ENCODE data around the gene PSMC3.

Gene PSMC3

DNA sequence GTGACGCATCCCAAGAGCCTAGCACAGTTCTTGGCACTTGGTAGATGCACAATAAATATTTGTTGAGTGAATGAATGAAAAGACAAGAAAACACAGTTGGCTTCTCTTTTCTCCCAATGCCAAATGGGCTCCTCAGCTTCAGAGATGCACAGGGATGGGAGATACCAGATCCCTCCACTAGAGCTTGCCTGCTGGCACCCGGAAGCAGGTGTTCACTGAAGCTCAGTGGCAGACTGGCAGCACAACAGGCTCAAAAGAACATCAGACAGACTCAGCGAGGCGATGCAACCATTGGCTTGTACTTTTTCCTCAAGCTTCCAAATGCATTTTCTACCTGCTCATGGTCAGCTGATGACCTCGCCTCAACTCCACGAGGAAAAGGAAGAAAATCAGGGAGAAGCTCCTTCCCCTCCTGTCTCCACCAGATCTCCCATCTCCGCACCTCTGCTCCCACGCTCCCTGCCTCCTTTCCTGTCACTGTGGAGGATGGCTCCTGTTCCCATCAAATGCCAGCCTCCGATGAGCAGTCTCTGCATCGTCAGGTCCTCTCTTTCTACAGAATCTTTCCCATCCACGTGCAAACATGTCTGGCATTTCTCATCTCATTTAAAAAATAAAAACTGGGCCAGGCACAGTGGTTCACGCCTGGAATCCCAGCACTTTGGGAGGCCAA lies 16.9 kb upstream of the PSMC3 start:
- in situ Hi-C loops (cut with HindIII; ENCODE audit: low sequenced_read_pairs): no loop called here

DNA sequence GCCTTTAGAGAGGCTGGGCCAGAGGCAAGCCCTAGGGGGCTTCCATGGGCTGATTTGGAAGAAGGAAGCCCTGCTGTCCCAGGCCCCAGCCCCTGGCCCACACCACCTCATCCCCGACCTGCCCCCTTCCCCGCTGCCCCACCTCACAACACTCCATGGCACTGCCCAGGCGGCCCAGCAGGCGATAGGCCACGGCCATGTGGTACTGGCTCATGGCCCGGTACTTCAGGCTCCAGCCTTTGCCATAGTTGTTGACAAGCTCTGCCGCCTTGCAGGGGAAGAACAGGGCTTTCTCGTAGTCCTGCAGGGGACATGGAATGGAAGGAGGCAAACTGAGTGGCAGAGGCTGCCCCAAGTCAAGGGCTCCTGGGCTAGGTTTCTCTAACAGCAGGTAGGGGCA lies 16.3 kb upstream of the PSMC3 start:
- in situ Hi-C loops (cut with HindIII; ENCODE audit: low sequenced_read_pairs): no loop called here

DNA sequence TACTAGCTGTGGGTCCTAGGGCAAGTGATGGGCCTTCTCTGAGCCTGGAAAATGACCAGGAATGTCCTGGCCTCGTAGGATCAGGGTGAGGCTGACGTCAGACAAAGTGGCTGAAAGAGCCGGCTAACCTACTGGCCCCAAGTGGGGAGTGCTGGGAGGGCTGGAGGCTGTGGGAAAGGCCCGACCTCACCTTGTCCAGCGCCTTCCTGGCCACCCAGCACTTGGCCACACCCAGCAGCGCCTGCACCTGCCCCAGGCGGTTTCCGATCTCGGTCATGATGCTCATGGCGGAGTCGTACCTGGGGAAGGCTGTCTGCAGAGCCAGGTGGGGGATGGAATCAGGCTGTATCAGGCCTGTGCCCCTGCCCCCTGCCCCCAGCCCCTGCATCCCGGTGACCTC lies 15.2 kb upstream of the PSMC3 start:
- in situ Hi-C loops (cut with HindIII; ENCODE audit: low sequenced_read_pairs): no loop called here

DNA sequence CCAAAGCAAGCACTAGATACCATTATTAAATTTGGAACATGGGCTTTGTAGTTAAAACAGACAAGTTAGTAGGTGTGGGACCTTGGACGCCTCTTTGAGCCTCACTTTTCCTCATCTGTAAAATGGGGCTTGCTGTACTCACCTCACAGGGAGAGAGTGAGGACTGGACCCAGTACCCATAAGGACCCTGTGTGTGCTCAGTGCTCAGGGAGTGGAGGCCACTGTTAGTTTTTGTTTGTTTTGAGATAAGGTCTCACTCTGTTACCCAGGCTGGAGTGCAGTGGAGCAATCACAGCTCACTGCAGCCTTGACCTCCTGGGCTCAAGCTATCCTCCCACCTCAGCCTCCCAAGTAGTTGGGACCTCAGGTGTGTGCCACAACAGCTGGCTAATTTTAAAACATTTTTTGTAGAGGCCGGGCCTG lies 13.8 kb upstream of the PSMC3 start:
- in situ Hi-C loops (cut with HindIII; ENCODE audit: low sequenced_read_pairs): no loop called here

DNA sequence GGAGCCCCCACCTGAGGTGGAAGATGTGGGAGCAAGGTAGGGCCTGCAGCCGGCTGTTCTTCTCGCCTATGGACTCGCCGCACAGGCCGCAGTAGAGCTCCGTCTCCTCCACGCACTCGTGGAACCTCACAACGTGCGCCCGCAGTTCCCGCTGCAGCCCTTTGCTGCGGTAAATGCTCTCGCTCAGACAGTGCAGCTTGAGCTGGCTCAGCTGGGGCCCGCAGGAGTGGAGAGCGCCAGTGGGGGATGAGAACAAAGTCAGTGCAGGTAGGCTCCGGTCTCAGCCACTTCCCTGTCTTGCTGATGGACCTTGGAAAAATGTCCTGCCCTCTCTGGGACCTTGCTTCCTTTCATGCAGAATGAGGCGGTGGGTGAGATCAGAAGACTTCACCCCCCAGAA lies 12.5 kb upstream of the PSMC3 start:
- in situ Hi-C loops (cut with HindIII; ENCODE audit: low sequenced_read_pairs): no loop called here

DNA sequence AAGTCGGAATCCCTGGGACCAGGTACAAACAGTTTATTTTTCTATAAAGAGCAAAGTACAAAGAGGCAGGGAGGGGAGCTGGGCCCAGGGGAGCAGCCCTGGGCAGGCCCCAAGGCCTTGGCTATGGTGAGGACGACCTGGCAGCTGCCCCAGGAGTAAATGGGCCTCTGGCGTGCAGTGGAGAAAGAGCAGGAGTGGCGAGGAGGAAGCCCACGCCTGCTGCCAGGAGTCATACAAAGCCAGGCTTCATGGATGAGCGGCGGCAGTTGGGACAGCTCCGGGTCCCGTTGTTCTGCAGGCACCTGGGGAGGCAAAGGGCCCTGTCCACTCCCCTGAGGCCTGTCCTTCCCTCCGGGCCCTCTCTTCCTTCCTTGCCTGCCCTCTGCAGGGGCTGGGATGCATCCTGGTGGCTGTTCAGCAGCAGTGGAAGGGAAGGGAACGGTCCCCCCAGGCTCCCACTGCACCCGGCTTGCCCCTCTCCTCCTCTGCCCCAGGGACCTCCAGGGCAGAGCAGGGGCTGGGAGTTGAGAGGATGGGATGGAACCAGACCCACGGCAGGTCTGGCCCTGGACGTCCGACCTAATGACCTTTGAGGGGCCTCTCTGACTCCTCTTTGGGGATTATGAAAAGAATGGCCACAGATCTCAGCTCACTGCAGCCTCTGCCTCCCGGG lies 11.6 kb upstream of the PSMC3 start:
- in situ Hi-C loops (cut with HindIII; ENCODE audit: low sequenced_read_pairs): no loop called here

DNA sequence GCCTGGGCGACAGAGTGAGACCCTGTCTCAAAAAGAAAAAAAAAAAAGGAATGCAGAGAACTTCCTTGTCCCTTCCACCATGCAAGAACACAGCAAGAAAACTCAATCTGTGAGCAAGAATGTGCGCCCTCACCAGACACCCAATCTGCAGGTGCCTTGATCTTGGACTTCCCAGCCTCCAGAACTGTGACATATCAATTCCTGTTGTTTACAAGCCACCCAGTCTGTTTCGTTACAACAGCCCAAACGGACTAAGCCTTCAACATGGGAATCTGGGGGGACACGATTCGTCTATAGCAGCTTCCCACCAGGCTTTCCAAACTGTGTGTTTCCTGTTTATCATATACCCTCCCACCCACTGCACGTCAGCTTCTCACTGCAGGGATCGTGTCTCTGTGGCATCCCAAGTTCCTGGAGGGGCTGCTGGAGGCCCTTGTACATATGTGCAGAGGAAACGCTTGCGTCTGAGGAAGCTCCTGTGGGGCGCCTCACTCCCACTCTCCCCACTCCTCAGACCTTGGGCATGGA lies 11.0 kb upstream of the PSMC3 start:
- in situ Hi-C loops (cut with HindIII; ENCODE audit: low sequenced_read_pairs): no loop called here

DNA sequence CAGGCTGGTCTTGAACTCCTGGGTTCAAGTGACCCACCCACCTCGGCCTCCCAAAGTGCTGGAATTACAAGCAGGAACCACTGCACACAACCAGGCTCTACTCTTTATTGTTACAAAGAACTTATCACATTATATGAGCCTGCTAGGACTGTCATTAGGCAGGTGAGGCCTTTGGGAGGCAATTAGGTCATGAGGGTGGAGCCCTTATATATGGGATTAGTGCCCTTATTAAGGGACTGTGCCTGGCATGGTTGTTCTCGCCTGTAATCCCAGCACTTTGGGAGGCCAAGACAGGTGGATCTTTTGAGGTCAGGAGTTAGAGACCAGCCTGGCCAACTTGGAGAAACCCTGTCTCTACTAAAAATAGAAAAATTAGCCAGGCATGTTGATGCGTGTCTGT lies 10.5 kb upstream of the PSMC3 start:
- in situ Hi-C loops (cut with HindIII; ENCODE audit: low sequenced_read_pairs): no loop called here

DNA sequence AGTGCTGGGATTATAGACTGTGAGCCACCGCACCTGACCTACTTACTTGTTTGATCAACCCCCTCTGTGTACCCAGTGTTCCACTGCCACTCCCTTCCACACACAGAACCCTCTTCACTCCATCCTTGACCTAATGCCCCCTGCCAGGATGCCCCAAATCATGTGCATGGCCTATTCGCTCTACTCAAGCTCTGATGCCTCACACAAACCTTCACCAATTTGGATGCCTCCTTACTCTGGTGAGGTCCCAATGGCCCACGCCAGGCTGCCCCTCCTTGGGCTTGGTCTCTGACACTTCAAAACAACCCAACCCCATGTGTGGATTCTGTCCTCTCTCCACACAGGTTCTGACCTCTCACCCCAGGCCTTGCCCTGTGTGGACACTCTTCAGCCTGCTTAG lies 9.4 kb upstream of the PSMC3 start:
- in situ Hi-C loops (cut with HindIII; ENCODE audit: low sequenced_read_pairs): no loop called here

DNA sequence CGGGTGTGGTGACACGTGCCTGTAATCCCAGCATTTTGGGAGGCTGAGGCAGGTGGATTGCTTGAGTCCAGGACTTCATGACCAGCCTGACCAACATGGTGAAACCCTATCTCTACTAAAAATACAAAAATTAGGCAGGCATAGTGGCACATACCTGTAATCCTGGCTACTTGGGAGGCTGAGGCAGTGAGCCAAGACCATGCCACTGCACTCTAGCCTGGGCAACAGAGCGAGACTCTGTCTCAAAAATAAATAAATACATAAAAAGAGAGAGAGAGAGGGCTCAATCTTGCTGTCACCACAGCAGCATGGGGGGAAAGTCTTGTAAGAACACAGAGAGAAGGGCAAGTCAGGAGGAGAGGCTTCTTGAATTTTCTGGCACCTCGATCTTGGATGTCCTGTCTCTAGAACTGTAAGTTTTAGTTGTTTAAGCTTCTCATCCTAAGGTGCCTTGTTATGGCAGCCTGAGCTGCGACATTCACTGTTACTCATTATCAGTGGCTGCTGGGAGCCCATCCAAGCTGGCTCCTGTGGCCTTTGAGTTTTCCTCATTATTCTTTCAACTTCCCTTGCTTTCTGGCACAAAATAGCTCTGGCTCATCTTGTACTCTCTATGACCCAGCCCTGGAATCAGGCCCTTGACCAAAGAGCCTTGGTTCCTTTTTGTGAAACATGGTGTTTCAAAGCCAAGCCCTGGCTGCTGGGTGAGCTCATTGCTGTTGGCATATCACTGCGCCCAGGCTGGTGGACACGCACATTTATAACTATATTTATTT lies 8.0 kb upstream of the PSMC3 start:
- in situ Hi-C loops (cut with HindIII; ENCODE audit: low sequenced_read_pairs): no loop called here

DNA sequence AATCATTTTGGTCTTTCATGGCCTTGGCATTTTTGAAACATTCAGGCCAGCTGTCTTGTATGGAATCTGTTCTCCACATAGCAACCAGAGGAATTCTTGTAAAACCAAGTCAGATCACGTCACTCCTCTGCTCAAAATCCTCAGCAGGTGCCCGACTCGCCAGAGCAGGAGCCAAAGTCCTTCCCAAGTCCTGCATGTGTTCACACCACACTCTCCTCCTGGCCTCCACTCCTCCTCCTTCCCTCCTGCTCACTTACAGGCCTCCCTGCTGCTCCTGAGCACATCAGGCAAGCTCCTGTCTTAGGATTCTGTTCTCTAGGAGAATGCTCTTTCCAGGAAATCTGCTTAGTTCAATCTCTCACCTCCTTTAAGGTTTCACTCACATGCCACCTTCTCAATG lies 6.9 kb upstream of the PSMC3 start:
- in situ Hi-C loops (cut with HindIII; ENCODE audit: low sequenced_read_pairs): no loop called here

DNA sequence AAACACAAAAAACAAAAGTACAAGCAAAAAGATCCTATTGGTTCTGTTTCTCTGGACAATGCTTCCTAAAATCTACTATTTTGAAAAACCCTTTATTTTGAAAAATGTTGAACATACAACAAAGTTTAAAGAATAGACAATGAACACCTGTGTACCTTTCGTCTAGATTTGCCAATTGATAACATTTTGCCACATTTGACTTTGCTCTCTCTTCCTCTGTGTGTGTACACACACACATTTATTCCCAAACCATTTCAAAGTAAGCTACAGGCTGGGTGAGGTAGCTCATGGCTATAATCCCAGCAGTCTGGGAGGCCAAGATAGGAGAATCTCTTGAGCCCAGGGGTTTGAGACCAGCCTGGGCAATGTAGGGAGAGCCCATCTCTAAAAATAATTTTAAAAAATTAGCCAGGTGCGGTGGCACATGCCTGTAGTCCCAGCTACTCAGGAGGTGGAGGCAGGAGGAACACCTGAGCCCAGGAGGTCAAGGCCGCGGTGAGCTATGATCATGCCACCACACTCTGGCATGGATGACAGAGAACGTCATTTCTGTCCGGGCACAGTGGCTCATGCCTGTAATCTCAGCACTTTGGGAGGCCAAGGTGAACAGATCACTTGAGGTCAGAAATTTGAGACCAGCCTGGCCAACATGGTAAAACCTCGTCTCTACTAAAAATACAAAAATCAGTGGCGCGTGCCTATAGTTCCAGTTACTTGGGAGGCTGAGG lies 5.3 kb upstream of the PSMC3 start:
- in situ Hi-C loops (cut with HindIII; ENCODE audit: low sequenced_read_pairs): no loop called here

DNA sequence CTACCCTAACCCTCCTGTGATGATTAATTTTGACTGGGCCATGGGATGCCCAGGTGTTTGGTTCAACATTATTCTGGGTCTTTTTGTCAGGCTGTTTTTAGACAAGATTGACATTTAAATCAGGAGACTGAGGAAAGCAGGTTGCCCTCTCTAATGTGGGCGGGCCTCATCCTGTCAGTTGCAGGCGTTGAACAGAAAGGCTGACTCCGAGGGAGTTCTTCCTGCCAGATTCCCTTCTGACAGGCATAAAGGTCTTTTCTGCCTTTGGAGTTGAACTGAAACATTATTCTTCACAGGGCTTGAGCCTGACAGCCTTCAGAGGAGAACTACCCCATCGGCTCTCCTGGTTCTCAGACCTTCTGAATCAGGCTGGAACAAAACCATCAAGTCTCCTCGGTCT lies 4.3 kb upstream of the PSMC3 start:
- in situ Hi-C loops (cut with HindIII; ENCODE audit: low sequenced_read_pairs): no loop called here

DNA sequence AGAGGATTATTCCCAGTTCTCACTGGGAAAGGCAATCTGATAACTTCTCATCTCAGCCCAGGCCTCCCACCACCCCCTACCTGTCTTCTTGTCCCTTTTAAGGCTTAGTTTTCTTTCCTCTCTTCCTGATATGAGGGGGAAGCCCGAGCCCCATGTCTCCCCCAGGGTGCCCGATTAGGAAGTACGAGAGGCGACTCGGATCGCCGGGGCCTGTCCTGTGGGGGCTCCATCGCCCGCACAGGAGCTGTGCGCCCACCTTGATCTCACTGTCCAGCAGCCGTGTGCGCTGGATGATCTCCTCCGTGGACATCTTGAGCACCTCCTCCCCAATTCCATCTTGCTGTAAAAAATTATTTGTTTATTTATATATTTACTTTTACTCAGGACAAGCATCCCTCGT lies 628 bp downstream of the PSMC3 start:
- in situ Hi-C loops (cut with HindIII; ENCODE audit: low sequenced_read_pairs): no loop called here

DNA sequence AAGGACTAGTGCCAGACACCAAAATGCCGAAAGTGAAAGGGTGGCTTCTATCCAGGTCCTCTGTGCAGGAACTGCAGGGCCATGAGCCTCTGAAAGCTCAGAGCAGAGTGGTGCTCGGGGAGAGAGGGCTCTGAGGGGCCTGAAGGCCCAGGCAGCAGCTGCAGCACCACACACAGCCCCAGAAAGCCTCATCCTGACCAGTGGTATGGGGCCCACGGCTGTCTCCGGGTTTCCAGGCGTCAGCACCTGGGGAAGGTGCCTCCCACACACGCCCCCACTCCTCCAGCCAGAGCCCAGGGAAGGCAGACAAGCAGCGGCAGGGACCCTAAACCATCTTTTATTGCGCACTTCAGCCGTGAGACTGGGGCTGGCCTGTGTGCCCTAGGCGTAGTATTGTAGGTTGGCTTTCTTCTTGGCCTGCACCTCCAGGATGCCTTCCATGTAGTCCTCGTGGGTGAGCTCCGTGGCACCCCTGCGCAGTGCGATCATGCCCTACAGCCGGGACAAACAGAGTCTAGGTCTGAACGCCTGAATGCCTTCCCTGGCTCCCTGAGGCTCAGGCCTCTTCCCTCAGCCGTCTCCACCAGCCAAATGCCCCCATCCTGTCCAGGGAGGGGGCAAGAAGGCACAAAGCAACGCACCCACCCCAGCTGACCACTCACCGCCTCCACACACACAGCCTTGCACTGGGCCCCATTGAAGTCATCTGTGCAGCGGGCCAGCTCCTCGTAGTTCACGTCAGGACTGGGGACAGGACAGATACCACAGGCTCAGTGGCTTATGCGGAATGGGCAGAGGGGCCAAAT lies 7.6 kb downstream of the PSMC3 start:
- in situ Hi-C loops (cut with HindIII; ENCODE audit: low sequenced_read_pairs): no loop called here

DNA sequence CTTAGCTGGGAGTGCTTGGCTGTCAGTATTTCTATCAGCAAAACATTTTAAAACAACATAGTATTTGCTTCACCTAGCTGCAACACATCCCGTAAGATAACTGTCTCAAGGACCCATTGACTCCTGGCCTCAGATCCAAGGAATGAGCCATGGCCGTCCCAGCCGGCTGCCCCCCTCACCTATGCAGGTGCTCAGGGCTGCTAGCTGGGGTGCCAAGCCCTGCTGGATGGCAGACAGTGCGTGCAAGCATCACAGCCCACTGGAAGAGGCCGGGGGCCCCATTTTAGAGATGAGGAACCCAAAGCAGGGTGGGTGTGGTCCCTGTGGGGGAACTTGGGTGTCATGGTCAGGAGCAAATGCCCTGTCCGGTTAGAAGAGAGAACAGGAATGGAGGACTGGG lies 8.5 kb downstream of the PSMC3 start:
- in situ Hi-C loops (cut with HindIII; ENCODE audit: low sequenced_read_pairs): no loop called here

DNA sequence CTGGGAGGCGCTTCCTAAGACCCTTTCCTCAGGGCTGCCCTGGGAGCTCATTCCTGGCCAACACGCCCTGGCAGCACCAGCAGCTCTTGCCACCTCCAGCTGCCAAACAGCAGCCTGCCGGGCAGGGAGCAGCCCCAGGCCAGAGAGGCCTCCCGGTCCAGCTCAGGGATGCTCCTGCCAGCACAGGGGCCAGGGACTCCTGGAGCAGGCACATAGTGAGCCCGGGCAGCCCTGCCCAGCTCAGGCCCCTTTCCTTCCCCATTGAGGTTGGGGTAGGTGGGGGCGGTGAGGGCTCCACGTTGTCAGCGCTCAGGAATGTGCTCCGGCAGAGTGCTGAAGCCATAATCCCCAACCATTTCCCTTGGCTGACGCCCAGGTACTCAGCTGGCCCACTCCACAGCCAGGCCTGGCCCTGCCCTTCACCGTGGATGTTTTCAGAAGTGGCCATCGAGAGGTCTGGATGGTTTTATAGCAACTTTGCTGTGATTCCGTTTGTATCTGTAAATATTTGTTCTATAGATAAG lies 10.2 kb downstream of the PSMC3 start:
- in situ Hi-C loops (cut with HindIII; ENCODE audit: low sequenced_read_pairs): no loop called here

DNA sequence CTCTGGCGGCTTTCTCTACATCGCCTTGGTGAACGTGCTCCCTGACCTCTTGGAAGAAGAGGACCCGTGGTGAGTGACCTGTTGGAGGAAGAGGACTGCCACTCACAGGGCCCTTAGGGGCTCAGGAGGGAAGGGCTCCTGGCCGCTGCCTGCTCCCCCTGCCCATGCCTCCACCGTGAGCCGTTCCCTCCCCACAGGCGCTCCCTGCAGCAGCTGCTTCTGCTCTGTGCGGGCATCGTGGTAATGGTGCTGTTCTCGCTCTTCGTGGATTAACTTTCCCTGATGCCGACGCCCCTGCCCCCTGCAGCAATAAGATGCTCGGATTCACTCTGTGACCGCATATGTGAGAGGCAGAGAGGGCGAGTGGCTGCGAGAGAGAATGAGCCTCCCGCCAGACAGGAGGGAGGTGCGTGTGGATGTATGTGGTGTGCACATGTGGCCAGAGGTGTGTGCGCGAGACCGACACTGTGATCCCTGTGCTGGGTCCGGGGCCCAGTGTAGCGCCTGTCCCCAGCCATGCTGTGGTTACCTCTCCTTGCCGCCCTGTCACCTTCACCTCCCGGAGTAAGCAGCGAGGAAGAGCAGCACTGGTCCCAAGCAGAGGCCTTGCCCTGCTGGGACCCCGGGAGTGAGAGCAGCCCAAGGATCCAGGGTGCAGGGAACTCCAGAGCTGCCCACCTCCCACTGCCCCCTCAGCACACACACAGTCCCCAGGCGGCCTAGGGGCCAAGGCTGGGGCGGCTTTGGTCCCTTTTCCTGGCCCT lies 11.0 kb downstream of the PSMC3 start:
- in situ Hi-C loops (cut with HindIII; ENCODE audit: low sequenced_read_pairs): no loop called here

DNA sequence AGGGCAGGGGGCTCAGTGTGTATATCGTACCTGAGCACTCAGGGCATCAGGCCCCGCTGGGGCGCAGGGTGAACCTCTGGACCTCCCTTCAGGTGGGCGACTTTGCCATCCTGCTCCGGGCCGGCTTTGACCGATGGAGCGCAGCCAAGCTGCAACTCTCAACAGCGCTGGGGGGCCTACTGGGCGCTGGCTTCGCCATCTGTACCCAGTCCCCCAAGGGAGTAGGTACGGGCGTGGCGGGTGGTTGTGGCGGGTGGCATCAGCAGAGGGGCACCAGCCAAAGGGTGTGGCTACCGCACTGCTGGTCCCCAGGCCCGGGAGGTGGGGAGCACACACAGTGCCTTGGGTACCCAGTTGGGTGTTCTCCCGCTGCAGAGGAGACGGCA lies 11.6 kb downstream of the PSMC3 start:
- in situ Hi-C loops (cut with HindIII; ENCODE audit: low sequenced_read_pairs): no loop called here
